KMS-11 (cell line): ENCODE data around the gene KCNQ1OT1.

Source experiments
- H2AFZ ChIP-seq: fragments of 200-600 bp; sonication (generic); 2 replicates; pipeline ENCODE4 v1.6.1; 2016; ENCODE audit warnings: antibody characterized with exemption, mixed run types, low read depth
- H3K27ac ChIP-seq: fragments of 200-600 bp; sonication (generic); 2 replicates; pipeline ENCODE4 v1.6.1; 2016; ENCODE audit warnings: mild to moderate bottlenecking, mixed run types
- H3K27me3 ChIP-seq: fragments of 200-600 bp; sonication (generic); 2 replicates; pipeline ENCODE4 v1.6.1; 2017; ENCODE audit warnings: mild to moderate bottlenecking, low read depth, mixed run types, moderate library complexity; ENCODE audit not compliant: insufficient read depth
- H3K36me3 ChIP-seq: fragments of 200-600 bp; sonication (generic); 2 replicates; pipeline ENCODE4 v1.6.1; 2017; ENCODE audit warnings: mild to moderate bottlenecking, mixed run types; ENCODE audit not compliant: insufficient read depth
- H3K4me1 ChIP-seq: fragments of 200-600 bp; sonication (generic); 2 replicates; pipeline ENCODE4 v1.6.1; 2016; ENCODE audit warnings: mild to moderate bottlenecking, low read depth, mixed run types; ENCODE audit not compliant: poor library complexity, severe bottlenecking
- H3K4me2 ChIP-seq: fragments of 200-600 bp; sonication (generic); 2 replicates; pipeline ENCODE4 v1.7.0; 2016; ENCODE audit warnings: mild to moderate bottlenecking, mixed run types
- H3K4me3 ChIP-seq: fragments of 200-600 bp; sonication (generic); IDR thresholded peaks from 2 replicates; pipeline ENCODE4 v1.6.1; 2017; ENCODE audit warnings: low read depth, low read length, mixed read lengths; ENCODE audit not compliant: insufficient read depth
- H3K79me2 ChIP-seq: fragments of 200-600 bp; sonication (generic); 2 replicates; pipeline ENCODE4 v1.6.1; 2016; ENCODE audit warnings: low read depth, mixed run types; ENCODE audit not compliant: insufficient read depth
- H3K9ac ChIP-seq: fragments of 200-600 bp; sonication (generic); 2 replicates; pipeline ENCODE4 v1.6.1; 2016; ENCODE audit warnings: mild to moderate bottlenecking, mixed run types
- H4K20me1 ChIP-seq: fragments of 200-600 bp; sonication (generic); 2 replicates; pipeline ENCODE4 v1.6.1; 2016; ENCODE audit warnings: mild to moderate bottlenecking, mixed run types; ENCODE audit not compliant: insufficient read depth
- CTCF ChIP-seq: fragments of 200-600 bp; sonication (generic); conservative IDR thresholded peaks from 2 replicates; pipeline ENCODE4 v1.6.1; 2017; ENCODE audit warnings: low read depth, mild to moderate bottlenecking, antibody characterized with exemption, low read length, moderate library complexity, mixed read lengths

The KCNQ1OT1 gene

DNA sequence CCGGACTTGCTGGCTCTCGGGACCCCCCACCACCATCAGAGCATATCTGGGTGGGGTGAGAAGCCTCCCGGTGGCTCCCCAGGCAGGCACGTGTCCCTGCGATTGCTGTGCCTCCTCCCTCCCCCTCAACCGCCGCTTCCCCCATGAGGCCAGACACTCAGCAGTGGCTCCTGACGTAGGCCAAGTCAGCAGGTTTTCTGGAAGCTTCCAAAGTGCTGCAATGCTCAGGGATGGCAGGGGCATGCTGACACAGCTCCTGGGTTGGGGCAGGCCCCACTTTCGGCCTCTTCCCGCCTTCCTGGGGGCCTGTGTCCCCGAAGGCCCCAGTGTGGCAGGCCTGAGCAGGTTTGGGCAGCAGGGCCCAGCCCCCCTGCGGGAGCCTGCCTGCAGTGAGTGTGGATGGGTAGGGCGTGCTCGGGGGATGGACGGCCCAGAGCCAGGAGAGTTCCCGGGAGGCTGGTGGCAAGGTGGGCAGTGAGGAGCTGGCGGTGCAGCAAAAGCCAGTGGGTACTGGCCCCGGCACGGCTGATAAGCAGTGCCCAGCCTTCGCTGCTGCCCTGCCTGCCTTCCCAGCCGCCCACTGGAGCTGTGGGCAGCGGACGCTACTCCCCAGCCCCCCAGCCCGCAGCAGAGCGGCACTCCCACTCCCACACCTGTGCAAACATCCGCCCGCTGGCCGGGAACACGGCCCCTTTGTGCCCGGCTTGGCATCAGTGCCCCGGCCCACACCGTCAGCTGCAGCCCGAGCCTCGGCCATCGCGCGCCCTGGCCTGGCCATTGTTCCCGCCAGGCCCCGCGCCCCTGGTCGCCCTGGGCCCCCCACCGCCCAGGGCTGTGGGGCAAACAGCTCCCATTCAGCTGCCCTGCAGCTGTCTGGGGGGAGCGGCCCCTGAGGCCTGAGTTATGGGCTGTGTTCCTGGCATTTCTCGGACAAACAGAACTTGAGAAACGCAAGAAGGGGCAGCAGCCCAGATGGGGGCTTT is 125.0 kb downstream of the KCNQ1OT1 start:
- Histone ChIP-seq H3K4me2 (no peak overlapping the region), H2AFZ (no peak overlapping the region), H3K4me1 (no peaks in the 10 kb centered on the region), H4K20me1 (no peaks in the 10 kb centered on the region), H3K9ac (no peak overlapping the region), H3K79me2 (no peaks in the 10 kb centered on the region), H3K27ac (no peak overlapping the region), H3K4me3 (no peak overlapping the region), H3K36me3 (no peaks in the 10 kb centered on the region), H3K27me3 (no peaks in the 10 kb centered on the region)
- TF ChIP-seq CTCF: no peak

DNA sequence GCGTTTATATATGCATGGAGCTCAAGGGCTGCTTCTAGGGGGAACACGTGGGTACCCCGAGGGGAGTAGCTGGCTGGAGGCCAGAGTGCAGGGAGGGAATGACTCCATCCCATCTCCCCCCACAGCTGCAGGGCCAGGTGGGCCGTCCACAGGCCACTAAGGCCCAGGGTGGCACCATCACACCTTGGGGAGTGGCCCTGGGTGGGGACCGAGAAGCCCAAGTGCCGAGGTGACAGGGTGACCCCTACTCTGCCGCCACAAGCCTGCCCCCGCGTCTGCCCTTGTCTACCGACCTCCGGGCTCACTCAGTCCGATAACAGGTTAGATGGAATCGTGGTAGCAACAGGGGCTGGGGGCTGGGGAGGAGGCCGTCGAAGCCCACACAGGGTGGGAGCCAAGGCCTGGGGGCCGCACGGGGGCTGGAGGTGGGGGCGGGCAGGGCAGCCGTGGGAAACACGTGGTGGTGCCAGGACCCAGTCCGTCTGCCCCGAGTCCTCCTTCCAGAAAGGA is 125.7 kb downstream of the KCNQ1OT1 start:
- no peak overlapping the region for H3K4me3 ChIP-seq
- no peak overlapping the region for H3K27ac ChIP-seq
- no peaks in the 10 kb centered on the region for H4K20me1 ChIP-seq
- no peaks in the 10 kb centered on the region for H3K27me3 ChIP-seq
- H3K79me2 ChIP-seq: no peaks in the 10 kb centered on the region
- no peak overlapping the region for H3K9ac ChIP-seq
- no peak overlapping the region for H2AFZ ChIP-seq
- H3K4me1 ChIP-seq: no peaks in the 10 kb centered on the region
- no peak overlapping the region for H3K4me2 ChIP-seq
- no peaks in the 10 kb centered on the region for H3K36me3 ChIP-seq
- TF ChIP-seq CTCF: no peak

DNA sequence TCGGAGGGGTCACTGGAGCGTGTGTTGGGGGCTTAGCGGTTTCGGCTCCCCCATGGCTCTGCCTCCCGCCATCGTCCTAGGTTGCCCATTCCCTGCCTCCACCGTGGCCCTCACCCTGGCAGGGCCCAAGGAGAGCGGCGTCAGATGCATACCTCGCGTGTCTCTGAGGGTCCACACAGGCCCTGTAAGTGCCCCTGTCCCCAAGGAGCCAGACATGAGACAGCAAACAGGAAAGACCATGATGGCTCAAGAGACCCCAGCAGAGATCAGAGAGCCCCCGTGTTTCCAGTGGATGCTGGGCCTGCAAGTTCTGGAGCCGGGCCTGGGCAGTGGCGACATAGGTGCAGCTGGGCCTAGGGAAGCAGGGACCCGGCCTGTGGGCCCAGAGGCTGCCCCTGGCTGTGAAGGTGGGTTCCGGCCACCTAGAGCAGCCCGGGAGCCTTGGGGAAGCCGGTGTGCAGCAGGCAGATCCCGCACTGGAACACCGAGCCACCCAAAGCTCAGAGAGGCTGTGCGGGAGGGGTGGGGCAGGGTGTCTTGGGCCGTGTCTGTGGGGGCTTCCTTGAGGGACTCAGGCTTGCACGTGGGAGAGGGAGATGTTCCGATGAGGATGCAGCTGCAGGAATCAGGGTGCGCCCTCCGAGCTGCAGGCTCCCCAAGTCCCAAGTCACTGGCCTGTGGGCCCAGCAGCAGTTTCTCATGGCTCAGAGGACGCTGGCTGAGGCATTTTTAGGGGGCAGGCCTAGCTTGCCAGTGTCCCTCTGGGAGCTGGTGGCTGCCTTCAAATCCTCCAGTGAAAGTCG is 126.4 kb downstream of the KCNQ1OT1 start:
- Histone ChIP-seq H3K4me2 (no peak overlapping the region), H2AFZ (no peak overlapping the region), H3K27me3 (no peaks in the 10 kb centered on the region)

More for the DNA sequence above, 126.4 kb downstream of the KCNQ1OT1 start:
- TF ChIP-seq CTCF: no peak
- no peaks in the 10 kb centered on the region for H3K4me1 ChIP-seq
- no peaks in the 10 kb centered on the region for H3K79me2 ChIP-seq
- no peak overlapping the region for H3K27ac ChIP-seq
- no peak overlapping the region for H3K9ac ChIP-seq
- no peaks in the 10 kb centered on the region for H4K20me1 ChIP-seq
- no peaks in the 10 kb centered on the region for H3K36me3 ChIP-seq
- no peak overlapping the region for H3K4me3 ChIP-seq
